A673 (cell line): ENCODE results near the gene STARD10. TPM values are rescaled to one million over a fixed set of nuclear protein-coding genes. Genes with fewer than 3 reads are reported as not detected.

Experiments
- BruUV-seq: library from RNA; stranded (reverse); fragments of 400-500 nt; replicated peaks from 2 replicates; lab custom pipeline; 2021; lab: Mats Ljungman, UMichigan
- CTCF ChIA-PET: fragments of 300-600 bp; sonication (Branson Sonifier 250); formaldehyde crosslinking; loops from one replicate; lab custom pipeline; 2022; ENCODE audit warnings: antibody characterized with exemption; lab: Charles Lee
- POLR2A ChIA-PET: fragments of 300-600 bp; sonication (Branson Sonifier 250); formaldehyde crosslinking; loops from one replicate; lab custom pipeline; 2022; ENCODE audit warnings: antibody characterized with exemption; ENCODE audit not compliant: low non-redundant PET; lab: Charles Lee
- DNase-seq: peaks from one replicate; pipeline ENCODE4 v3.0.0-alpha.2; 2015; ENCODE audit warnings: low spot score
- H3K27ac ChIP-seq: fragments of 200-600 bp; sonication (generic); 2 replicates; pipeline ENCODE4 v1.5.1; 2016; ENCODE audit warnings: mixed run types, low read depth, mild to moderate bottlenecking, mixed read lengths, antibody characterized with exemption, low read length; ENCODE audit not compliant: poor library complexity, severe bottlenecking
- H3K27me3 ChIP-seq: fragments of 200-600 bp; sonication (generic); replicated peaks from 2 replicates; pipeline ENCODE4 v1.6.1; 2017; ENCODE audit warnings: mixed run types, low read depth, mild to moderate bottlenecking, mixed read lengths, antibody characterized with exemption, low read length; ENCODE audit not compliant: insufficient read depth, poor library complexity
- H3K36me3 ChIP-seq: fragments of 200-600 bp; sonication (generic); 2 replicates; pipeline ENCODE4 v1.6.1; 2016; ENCODE audit warnings: mixed run types, mild to moderate bottlenecking, mixed read lengths, antibody characterized with exemption, low read length; ENCODE audit not compliant: insufficient read depth, poor library complexity, severe bottlenecking
- H3K4me1 ChIP-seq: fragments of 200-600 bp; sonication (generic); 2 replicates; pipeline ENCODE4 v1.6.1; 2017; ENCODE audit warnings: mixed run types, mild to moderate bottlenecking, mixed read lengths, antibody characterized with exemption, low read length; ENCODE audit not compliant: insufficient read depth, poor library complexity, severe bottlenecking
- H3K4me3 ChIP-seq: fragments of 200-600 bp; sonication (generic); 2 replicates; pipeline ENCODE4 v1.5.1; 2016; ENCODE audit warnings: low read depth, mixed run types, mild to moderate bottlenecking, mixed read lengths, low read length; ENCODE audit not compliant: poor library complexity, severe bottlenecking
- H3K9me3 ChIP-seq: fragments of 200-600 bp; sonication (generic); 2 replicates; pipeline ENCODE4 v1.6.1; 2016; ENCODE audit warnings: mixed run types, low read depth, mild to moderate bottlenecking, mixed read lengths, antibody characterized with exemption, low read length; ENCODE audit not compliant: poor library complexity, severe bottlenecking
- EZH2 ChIP-seq: fragments of 200-600 bp; sonication (generic); IDR thresholded peaks from 2 replicates; pipeline ENCODE4 v1.6.1; 2017; ENCODE audit warnings: borderline replicate concordance, low read depth, mild to moderate bottlenecking, mixed read lengths, antibody characterized with exemption, low read length; ENCODE audit not compliant: poor library complexity, severe bottlenecking
- intact Hi-C: fragments of 100-400 bp; cut with micrococcal nuclease; formaldehyde crosslinking; loops from one replicate; pipeline ENCODE4 v1.10.0; 2022; ENCODE audit not compliant: unreplicated experiment
- total RNA-seq: library from RNA; stranded (reverse); gene quantifications from 2 replicates; pipeline ENCODE4 v1.2.3, GENCODE V29; 2021
- TF ChIP-seq, protein P1 (sequence below): fragments of 300-800, 200-600 bp; sonication (generic); conservative IDR thresholded peaks from 2 replicates; pipeline ENCODE4 v1.5.1; 2017; ENCODE audit warnings: low read depth, mild to moderate bottlenecking, antibody characterized with exemption, low read length, moderate library complexity, mixed read lengths

STARD10 gene
- total RNA-seq, 1 experiment from 2014 or later: 16.9 TPM

GRCh38 chr11:72772059-72772458 is 21.8 kb downstream of the STARD10 start:
- POLR2A ChIA-PET: no interaction called here
- no peak for TF ChIP-seq EZH2
- TF ChIP-seq, protein P1, sequence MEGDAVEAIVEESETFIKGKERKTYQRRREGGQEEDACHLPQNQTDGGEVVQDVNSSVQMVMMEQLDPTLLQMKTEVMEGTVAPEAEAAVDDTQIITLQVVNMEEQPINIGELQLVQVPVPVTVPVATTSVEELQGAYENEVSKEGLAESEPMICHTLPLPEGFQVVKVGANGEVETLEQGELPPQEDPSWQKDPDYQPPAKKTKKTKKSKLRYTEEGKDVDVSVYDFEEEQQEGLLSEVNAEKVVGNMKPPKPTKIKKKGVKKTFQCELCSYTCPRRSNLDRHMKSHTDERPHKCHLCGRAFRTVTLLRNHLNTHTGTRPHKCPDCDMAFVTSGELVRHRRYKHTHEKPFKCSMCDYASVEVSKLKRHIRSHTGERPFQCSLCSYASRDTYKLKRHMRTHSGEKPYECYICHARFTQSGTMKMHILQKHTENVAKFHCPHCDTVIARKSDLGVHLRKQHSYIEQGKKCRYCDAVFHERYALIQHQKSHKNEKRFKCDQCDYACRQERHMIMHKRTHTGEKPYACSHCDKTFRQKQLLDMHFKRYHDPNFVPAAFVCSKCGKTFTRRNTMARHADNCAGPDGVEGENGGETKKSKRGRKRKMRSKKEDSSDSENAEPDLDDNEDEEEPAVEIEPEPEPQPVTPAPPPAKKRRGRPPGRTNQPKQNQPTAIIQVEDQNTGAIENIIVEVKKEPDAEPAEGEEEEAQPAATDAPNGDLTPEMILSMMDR: no peak
- no peak overlapping the region for H3K27ac ChIP-seq
- no peak for DNase-seq
- no peak overlapping the region for H3K4me3 ChIP-seq
- intact Hi-C loops: no loop called here
- peaks cover 12% of the 10 kb centered on the region for H3K4me1 ChIP-seq
- CTCF ChIA-PET: no interaction called here
- no TSS peak for BruUV-seq
- H3K36me3 ChIP-seq: no peaks in the 10 kb centered on the region
- H3K9me3 ChIP-seq: no peaks in the 10 kb centered on the region
- H3K27me3 ChIP-seq: no peaks in the 10 kb centered on the region

DNA sequence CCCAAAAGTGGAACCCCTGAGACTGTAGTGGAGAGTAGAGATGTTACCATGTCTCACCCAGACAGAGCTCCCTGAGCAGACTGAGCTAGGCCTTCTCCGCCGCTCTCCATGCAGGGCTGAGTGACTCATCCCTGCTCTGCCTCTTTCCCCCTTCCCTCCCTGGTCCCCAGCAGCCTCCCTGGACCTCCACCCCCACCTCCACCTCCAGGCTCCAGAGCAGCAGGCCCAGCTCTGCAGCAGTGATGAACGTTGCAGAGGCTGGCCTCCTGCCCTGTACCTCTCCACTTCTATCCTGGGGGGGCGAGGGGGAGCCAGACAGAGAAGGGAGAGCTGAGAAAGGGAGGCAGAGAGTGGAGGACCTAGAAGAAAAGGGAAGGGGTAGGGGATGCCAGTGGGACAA is 22.3 kb downstream of the STARD10 start:
- BruUV-seq: no TSS peak
- CTCF ChIA-PET: no interaction called here
- Histone ChIP-seq H3K27me3 (no peaks in the 10 kb centered on the region), H3K4me3 (no peak overlapping the region), H3K27ac (no peak overlapping the region), H3K9me3 (no peaks in the 10 kb centered on the region), H3K36me3 (no peaks in the 10 kb centered on the region), H3K4me1 (peaks cover 12% of the 10 kb centered on the region)
- intact Hi-C loops: no loop called here
- TF ChIP-seq EZH2: no peak
- TF ChIP-seq, protein P1: no peak
- POLR2A ChIA-PET: no interaction called here
- DNase-seq: no peak

- intact Hi-C loops: no loop called here
- no peak for DNase-seq
- Histone ChIP-seq H3K4me1 (peaks cover 12% of the 10 kb centered on the region), H3K27ac (no peak overlapping the region), H3K36me3 (no peaks in the 10 kb centered on the region), H3K27me3 (no peaks in the 10 kb centered on the region), H3K9me3 (no peaks in the 10 kb centered on the region), H3K4me3 (no peak overlapping the region)
- ChIA-PET CTCF (no interaction called here), POLR2A (no interaction called here)
- no TSS peak for BruUV-seq
- TF ChIP-seq EZH2: no peak
- TF ChIP-seq, protein P1: no peak
These were observed 23.0 kb downstream of the STARD10 start for GRCh38 chr11:72770799-72771198.
